Endothelial cell of umbilical vein (primary cell): ENCODE measurements around the gene TLN1. TPM values are rescaled to one million over a fixed set of nuclear protein-coding genes. Genes with fewer than 3 reads are reported as not detected.

Experiments
- BruUV-seq: library from RNA; stranded (reverse); fragments of 400-500 nt; replicated peaks from 2 replicates; lab custom pipeline; 2021; lab: Mats Ljungman, UMichigan
- CTCF ChIA-PET: fragments of 300-600, 350-600 bp; sonication (Branson Sonifier 250); formaldehyde crosslinking; loops from one replicate; lab custom pipeline; 2021; ENCODE audit warnings: antibody characterized with exemption, inconsistent platforms; lab: Charles Lee
- POLR2A ChIA-PET: fragments of 300-600, 350-600 bp; sonication (Branson Sonifier 250); formaldehyde crosslinking; loops from one replicate; lab custom pipeline; 2021; ENCODE audit warnings: antibody characterized with exemption, inconsistent platforms; lab: Charles Lee
- DNase-seq: peaks from one replicate; pipeline ENCODE4 v3.0.0-alpha.2; 2011; ENCODE audit warnings: low read depth, low spot score
- FAIRE-seq: peaks from 2 replicates; lab custom pipeline; 2011; peaks lifted over from hg19 to GRCh38; lab: Jason Lieb, UNC
- H2AFZ ChIP-seq: 2 replicates; pipeline ENCODE4 v1.6.0; 2012; ENCODE audit warnings: low read depth, low read length, control low read depth, inconsistent platforms
- H3K27ac ChIP-seq: 2 replicates; pipeline ENCODE4 v1.5.1; 2011; ENCODE audit warnings: low read depth, mild to moderate bottlenecking, control low read depth, low read length, moderate library complexity; ENCODE audit not compliant: insufficient read depth
- H3K27me3 ChIP-seq, 2 experiments: 2 replicates each; pipeline versions ENCODE4 v1.6.0 to v1.6.1; 2011; ENCODE audit warnings: low read length in 2 of 2, mixed read lengths in 1 of 2; ENCODE audit not compliant: control insufficient read depth in 2 of 2, insufficient read depth in 2 of 2
- H3K36me3 ChIP-seq, 2 experiments: 2 replicates in 1 of 2; 3 replicates in 1 of 2; pipeline ENCODE4 v1.5.1; 2011; ENCODE audit warnings: low read length in 2 of 2, mild to moderate bottlenecking in 1 of 2, moderate library complexity in 1 of 2; ENCODE audit not compliant: control insufficient read depth in 2 of 2, insufficient read depth in 2 of 2; ENCODE audit errors: extremely low read depth in 1 of 2
- H3K4me1 ChIP-seq: 3 replicates; pipeline ENCODE4 v1.5.1; 2011; ENCODE audit warnings: mild to moderate bottlenecking, low read length; ENCODE audit not compliant: control insufficient read depth, insufficient read depth; ENCODE audit errors: extremely low read depth
- H3K4me2 ChIP-seq: 2 replicates; pipeline ENCODE4 v1.6.1; 2011; ENCODE audit warnings: low read length, control low read depth, mixed read lengths; ENCODE audit not compliant: insufficient read depth
- H3K4me3 ChIP-seq, 3 experiments: fragments of 200-600 bp in 1 of 3; sonication (generic), shearing (Covaris generic) in 1 of 3; replicated peaks in 1 of 3; 2 replicates each; pipeline ENCODE4 v1.5.1; 2011 to 2016; ENCODE audit warnings: control low read depth in 3 of 3, low read length in 3 of 3, mild to moderate bottlenecking in 2 of 3, inconsistent platforms in 1 of 3, low read depth in 1 of 3, moderate library complexity in 1 of 3; ENCODE audit not compliant: insufficient read depth in 1 of 3
- H3K79me2 ChIP-seq: 2 replicates; pipeline ENCODE4 v1.6.0; 2012; ENCODE audit warnings: low read length, inconsistent platforms; ENCODE audit not compliant: control insufficient read depth, insufficient read depth
- H3K9ac ChIP-seq: replicated peaks from 2 replicates; pipeline ENCODE3; 2011; ENCODE audit warnings: low read length, control low read depth; ENCODE audit not compliant: insufficient read depth; ENCODE audit errors: extremely low read depth
- H3K9me1 ChIP-seq: replicated peaks from 3 replicates; pipeline ENCODE4 v1.6.0; 2011; ENCODE audit warnings: mild to moderate bottlenecking, low read length; ENCODE audit not compliant: control insufficient read depth, insufficient read depth; ENCODE audit errors: extremely low read depth
- H3K9me3 ChIP-seq: replicated peaks from 2 replicates; pipeline ENCODE4 v1.5.1; 2012; ENCODE audit warnings: low read length, inconsistent platforms; ENCODE audit not compliant: control insufficient read depth, insufficient read depth
- H4K20me1 ChIP-seq: replicated peaks from 2 replicates; pipeline ENCODE3; 2011; ENCODE audit warnings: mild to moderate bottlenecking, low read length; ENCODE audit not compliant: control insufficient read depth, insufficient read depth; ENCODE audit errors: extremely low read depth
- CTCF ChIP-seq, 2 donors: IDR thresholded peaks; 1 replicate in 1 of 2; 2 replicates in 1 of 2; pipeline ENCODE4 v1.5.1; 2011; ENCODE audit warnings: low read length in 2 of 2, mild to moderate bottlenecking in 2 of 2, moderate library complexity in 2 of 2, control low read depth in 1 of 2, inconsistent platforms in 1 of 2, low read depth in 1 of 2; ENCODE audit not compliant: insufficient read depth in 1 of 2; ENCODE audit errors: extremely low read depth in 1 of 2
- EZH2 ChIP-seq: IDR thresholded peaks from 2 replicates; pipeline ENCODE4 v1.6.1; 2012; ENCODE audit warnings: borderline replicate concordance, low read depth, mild to moderate bottlenecking, moderate library complexity, low read length, inconsistent platforms; ENCODE audit not compliant: severe bottlenecking
- FOS ChIP-seq: IDR thresholded peaks from 2 replicates; pipeline ENCODE4 v1.6.1; 2011; ENCODE audit warnings: mild to moderate bottlenecking, low read length, moderate library complexity, borderline replicate concordance; ENCODE audit not compliant: insufficient read depth
- GATA2 ChIP-seq: IDR thresholded peaks from 2 replicates; pipeline ENCODE4 v1.7.0; 2011; ENCODE audit warnings: low read depth, mild to moderate bottlenecking, moderate library complexity, mixed read lengths, low read length; ENCODE audit not compliant: insufficient read length, insufficient read depth
- JUN ChIP-seq: IDR thresholded peaks from 2 replicates; pipeline ENCODE4 v1.6.1; 2011; ENCODE audit warnings: borderline replicate concordance, low read depth; ENCODE audit not compliant: insufficient read length, insufficient read depth
- MAX ChIP-seq: IDR thresholded peaks from 2 replicates; pipeline ENCODE4 v1.6.1; 2011; ENCODE audit not compliant: insufficient read depth, insufficient read length
- MYC ChIP-seq: IDR thresholded peaks from one replicate; pipeline ENCODE4 v1.6.1; 2011; ENCODE audit warnings: mild to moderate bottlenecking, low read depth, low read length
- POLR2A ChIP-seq: IDR thresholded peaks from 2 replicates; pipeline ENCODE4 v1.6.1; 2012; ENCODE audit warnings: low read depth, mild to moderate bottlenecking, control low read depth, low read length
- POLR2AphosphoS5 ChIP-seq: IDR thresholded peaks from 2 replicates; pipeline ENCODE4 v1.6.1; 2012; ENCODE audit warnings: low read depth, mild to moderate bottlenecking, control low read depth, low read length, moderate library complexity; ENCODE audit not compliant: insufficient read depth
- dilution Hi-C: fragments of 300-500 bp; cut with MboI; formaldehyde crosslinking; loops from one replicate; pipeline ENCODE4 v1.15.0; 2019; ENCODE audit warnings: low sequenced_read_pairs; ENCODE audit not compliant: extremely low pct_ligation_motif_present
- intact Hi-C: fragments of 100-400 bp; cut with micrococcal nuclease; formaldehyde crosslinking; loops from one replicate; pipeline ENCODE4 v1.10.0; 2022
- polyA plus RNA-seq, 4 experiments: library from polyadenylated mRNA; depleted of rRNA in 3 of 4; stranded (reverse) in 3 of 4; unstranded in 1 of 4; fragments of >200 nt; gene quantifications; 2 replicates each; pipeline versions ENCODE4 v1.2.1 to v1.2.3, GENCODE V29; 2011 to 2012; ENCODE audit warnings: missing spikeins in 1 of 4
- total RNA-seq: library from RNA; stranded (reverse); gene quantifications from 2 replicates; pipeline ENCODE4 v1.2.3, GENCODE V29; 2021

The TLN1 gene
- total and polyA plus RNA-seq, 2 donors (not counting 3 experiments of a cell fraction or from before 2014, with no cell fraction given) = 120 to 450 TPM

GRCh38 chr9:35717132-35717870 is 14.7 kb downstream of the TLN1 start:
- BruUV-seq = TSS peak; percentile 28
- Histone ChIP-seq H3K9ac (no peak overlapping the region), H4K20me1 (no peaks in the 10 kb centered on the region), H3K4me1 (no peaks in the 10 kb centered on the region), H3K27ac (no peak overlapping the region), H3K4me3 (no peak overlapping the region), H3K4me2 (no peak overlapping the region), H3K79me2 (peaks cover 2% of the 10 kb centered on the region), H2AFZ (no peak overlapping the region), H3K27me3 (no peaks in the 10 kb centered on the region), H3K36me3 (peaks cover 63 to 83% of the 10 kb centered on the region in 2 experiments), H3K9me1 (no peaks in the 10 kb centered on the region), H3K9me3 (no peaks in the 10 kb centered on the region)
- intact Hi-C loops (no loop called here), dilution Hi-C loops (no loop called here)
- CTCF ChIA-PET = interaction anchor here (1.5 to 8.9 kb wide), 3 partner anchors 10 to 29 kb away, joined by 3 to 53 read pairs (median 6); no protein-coding TSS in a partner anchor
- FAIRE-seq = no peak
- TF ChIP-seq POLR2A (no peak), POLR2AphosphoS5 (no peak), CTCF (IDR thresholded peaks at IDR 0.05; ENCODE audit: extremely low read depth in 1 of 2, insufficient read depth in 1 of 2, low read depth in 1 of 2, low read length in 2 of 2) (no peak), EZH2 (no peak), FOS (no peak), GATA2 (no peak), MAX (no peak), MYC (no peak), JUN (no peak)
- no peak for DNase-seq
- POLR2A ChIA-PET = no interaction called here
